ENCODE results near the gene SMG6.

DNA sequence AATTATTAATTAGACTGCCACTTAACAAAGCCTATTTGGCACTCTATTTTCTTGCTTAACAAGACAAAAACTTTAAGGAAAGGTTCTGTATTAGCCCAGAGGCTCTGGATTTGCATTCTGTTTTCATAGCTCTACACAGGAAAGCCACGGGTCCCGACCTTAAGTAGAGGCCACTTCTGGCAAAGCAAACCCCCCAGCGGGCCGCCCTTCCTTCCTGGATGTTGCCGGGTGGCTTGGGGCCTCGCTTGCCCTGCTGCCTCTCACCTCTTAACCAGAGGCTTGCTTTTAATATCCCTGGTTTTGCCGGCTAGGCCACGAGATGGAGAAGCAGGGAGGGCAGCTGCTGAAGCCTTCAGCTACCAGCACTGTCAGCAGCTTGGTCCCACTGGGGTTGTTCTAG, 282.9 kb downstream of the SMG6 start:
- TF ChIP-seq, protein P1, sequence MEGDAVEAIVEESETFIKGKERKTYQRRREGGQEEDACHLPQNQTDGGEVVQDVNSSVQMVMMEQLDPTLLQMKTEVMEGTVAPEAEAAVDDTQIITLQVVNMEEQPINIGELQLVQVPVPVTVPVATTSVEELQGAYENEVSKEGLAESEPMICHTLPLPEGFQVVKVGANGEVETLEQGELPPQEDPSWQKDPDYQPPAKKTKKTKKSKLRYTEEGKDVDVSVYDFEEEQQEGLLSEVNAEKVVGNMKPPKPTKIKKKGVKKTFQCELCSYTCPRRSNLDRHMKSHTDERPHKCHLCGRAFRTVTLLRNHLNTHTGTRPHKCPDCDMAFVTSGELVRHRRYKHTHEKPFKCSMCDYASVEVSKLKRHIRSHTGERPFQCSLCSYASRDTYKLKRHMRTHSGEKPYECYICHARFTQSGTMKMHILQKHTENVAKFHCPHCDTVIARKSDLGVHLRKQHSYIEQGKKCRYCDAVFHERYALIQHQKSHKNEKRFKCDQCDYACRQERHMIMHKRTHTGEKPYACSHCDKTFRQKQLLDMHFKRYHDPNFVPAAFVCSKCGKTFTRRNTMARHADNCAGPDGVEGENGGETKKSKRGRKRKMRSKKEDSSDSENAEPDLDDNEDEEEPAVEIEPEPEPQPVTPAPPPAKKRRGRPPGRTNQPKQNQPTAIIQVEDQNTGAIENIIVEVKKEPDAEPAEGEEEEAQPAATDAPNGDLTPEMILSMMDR (IDR thresholded peaks at IDR 0.05; ENCODE audit: low read depth, low read length) = no peak
- no peak for TF ChIP-seq POLR2A (IDR thresholded peaks at IDR 0.05; ENCODE audit: extremely low read depth, insufficient read length)
- no peak for TF ChIP-seq MYC (IDR thresholded peaks at IDR 0.05; ENCODE audit: low read depth, low read length)
- TF ChIP-seq, protein P2, sequence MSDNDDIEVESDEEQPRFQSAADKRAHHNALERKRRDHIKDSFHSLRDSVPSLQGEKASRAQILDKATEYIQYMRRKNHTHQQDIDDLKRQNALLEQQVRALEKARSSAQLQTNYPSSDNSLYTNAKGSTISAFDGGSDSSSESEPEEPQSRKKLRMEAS (IDR thresholded peaks at IDR 0.05; ENCODE audit: low read depth, low read length) = no peak
